ENCODE data around the gene HECTD1.
"Not testable (repeated sequence)": the region's sequence is repeated elsewhere in the genome, so short reads cannot be mapped to it uniquely, and the experiment has no call there.

GRCh38 chr14:31203899-31204592, 3.5 kb downstream of the HECTD1 start:
- not testable (repeated sequence) for TF ChIP-seq POLR2A, POLR2AphosphoS5 (IDR thresholded peaks at IDR 0.05; ENCODE audit: low read depth, low read length)
